ENCODE data around the gene HMGA1.

Gene HMGA1

GRCh38 chr6:34276881-34277762 lies 40.4 kb downstream of the HMGA1 start:
- POLR2A ChIA-PET: no interaction called here
- TF ChIP-seq, protein P1, sequence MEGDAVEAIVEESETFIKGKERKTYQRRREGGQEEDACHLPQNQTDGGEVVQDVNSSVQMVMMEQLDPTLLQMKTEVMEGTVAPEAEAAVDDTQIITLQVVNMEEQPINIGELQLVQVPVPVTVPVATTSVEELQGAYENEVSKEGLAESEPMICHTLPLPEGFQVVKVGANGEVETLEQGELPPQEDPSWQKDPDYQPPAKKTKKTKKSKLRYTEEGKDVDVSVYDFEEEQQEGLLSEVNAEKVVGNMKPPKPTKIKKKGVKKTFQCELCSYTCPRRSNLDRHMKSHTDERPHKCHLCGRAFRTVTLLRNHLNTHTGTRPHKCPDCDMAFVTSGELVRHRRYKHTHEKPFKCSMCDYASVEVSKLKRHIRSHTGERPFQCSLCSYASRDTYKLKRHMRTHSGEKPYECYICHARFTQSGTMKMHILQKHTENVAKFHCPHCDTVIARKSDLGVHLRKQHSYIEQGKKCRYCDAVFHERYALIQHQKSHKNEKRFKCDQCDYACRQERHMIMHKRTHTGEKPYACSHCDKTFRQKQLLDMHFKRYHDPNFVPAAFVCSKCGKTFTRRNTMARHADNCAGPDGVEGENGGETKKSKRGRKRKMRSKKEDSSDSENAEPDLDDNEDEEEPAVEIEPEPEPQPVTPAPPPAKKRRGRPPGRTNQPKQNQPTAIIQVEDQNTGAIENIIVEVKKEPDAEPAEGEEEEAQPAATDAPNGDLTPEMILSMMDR (IDR thresholded peaks at IDR 0.05; ENCODE audit: control extremely low read depth, extremely low read depth, low read depth, missing control alignments): no peak
- no peak for DNase-seq (ENCODE audit: extremely low spot score)
- CTCF ChIA-PET: interaction anchor here (1.6 to 1.9 kb wide), 2 partner anchors 14 to 24 kb away, joined by 4 to 8 read pairs; no protein-coding TSS in a partner anchor

GRCh38 chr6:34277763-34278112 lies 41.1 kb downstream of the HMGA1 start:
- POLR2A ChIA-PET: no interaction called here
- DNase-seq (ENCODE audit: extremely low spot score): no peak
- TF ChIP-seq, protein P1 (IDR thresholded peaks at IDR 0.05; ENCODE audit: control extremely low read depth, extremely low read depth, low read depth, missing control alignments): no peak
- CTCF ChIA-PET: interaction anchor here (1.4 to 1.9 kb wide), 3 partner anchors 13 to 28 kb away, joined by 4 to 8 read pairs (median 4); no protein-coding TSS in a partner anchor

GRCh38 chr6:34278833-34279232 lies 42.2 kb downstream of the HMGA1 start:
- CTCF ChIA-PET: interaction anchor here (1.3 to 1.9 kb wide), 4 partner anchors 12 to 1410 kb away, joined by 3 to 8 read pairs (median 4); no protein-coding TSS in a partner anchor

GRCh38 chr6:34280216-34280615 lies 43.5 kb downstream of the HMGA1 start:
- ChIA-PET CTCF (interaction anchor here (1.1 to 3.0 kb wide), 3 partner anchors 10 to 126 kb away, joined by 3 to 14 read pairs (median 7); no protein-coding TSS in a partner anchor), POLR2A (no interaction called here)
- DNase-seq (ENCODE audit: extremely low spot score): no peak
- TF ChIP-seq, protein P1 (IDR thresholded peaks at IDR 0.05; ENCODE audit: control extremely low read depth, extremely low read depth, low read depth, missing control alignments): no peak

More at GRCh38 chr6:34278833-34279232, 42.2 kb downstream of the HMGA1 start:
- POLR2A ChIA-PET: interaction anchor here (0.6 kb wide), 1 partner anchor 23 kb away, joined by 3 read pairs; no protein-coding TSS in a partner anchor
- no peak for DNase-seq (ENCODE audit: extremely low spot score)
- TF ChIP-seq, protein P1 (IDR thresholded peaks at IDR 0.05; ENCODE audit: control extremely low read depth, extremely low read depth, low read depth, missing control alignments): no peak

DNA sequence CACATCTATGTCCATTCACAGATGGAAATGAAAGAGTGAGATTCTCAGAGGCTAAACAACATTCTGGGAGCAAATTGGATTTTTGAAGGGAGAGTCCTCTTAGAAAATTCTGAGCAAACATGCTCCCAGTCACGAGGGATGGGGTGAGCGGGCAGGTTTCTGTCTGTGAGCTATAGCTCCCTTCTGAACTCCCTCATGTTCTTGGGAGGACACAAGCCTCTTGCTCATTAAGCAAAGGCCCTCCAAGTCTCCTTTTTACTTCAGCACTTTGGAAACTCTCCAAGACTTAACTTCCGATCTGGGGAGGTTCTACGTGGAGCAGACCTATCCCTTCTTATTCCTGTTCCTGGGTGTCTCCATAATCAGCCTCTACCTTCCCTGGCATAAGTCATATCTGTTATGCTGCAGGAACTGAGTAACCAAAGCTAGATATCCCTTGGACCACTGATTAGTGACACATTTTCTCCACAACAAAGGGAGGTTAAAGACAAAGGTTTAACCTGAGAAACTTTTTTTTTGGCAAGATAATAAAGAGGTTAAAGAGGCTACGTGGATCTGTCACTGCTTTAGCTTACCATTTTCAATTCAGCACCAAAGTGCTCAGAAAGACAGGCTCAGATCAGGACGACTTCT lies 45.1 kb downstream of the HMGA1 start:
- POLR2A ChIA-PET: no interaction called here
- TF ChIP-seq, protein P1 (IDR thresholded peaks at IDR 0.05; ENCODE audit: control extremely low read depth, extremely low read depth, low read depth, missing control alignments): no peak
- no peak for DNase-seq (ENCODE audit: extremely low spot score)
- CTCF ChIA-PET: interaction anchor here (1.3 to 3.0 kb wide), 3 partner anchors 9 to 39 kb away, joined by 3 to 14 read pairs (median 7); no protein-coding TSS in a partner anchor

Data from GM10248 (cell line).